Adrenal gland (tissue), 19 donors: ENCODE results near the gene DEFB131B. TPM values are rescaled to one million over a fixed set of nuclear protein-coding genes. Genes with fewer than 3 reads are reported as not detected.
"Not testable (repeated sequence)": the region's sequence is repeated elsewhere in the genome, so short reads cannot be mapped to it uniquely, and the experiment has no call there.

Experiments
- DNase-seq, 7 donors: peaks; one replicate each; pipeline ENCODE4 v3.0.0-alpha.2; 2019 to 2020
- H3K27ac ChIP-seq, 5 donors: fragments of 200-600 bp; sonication (generic) in 4 of 5; 1 replicate in 3 of 5; 2 replicates in 2 of 5; pipeline versions ENCODE4 v1.5.1 to v1.8.0; 2016 to 2020; ENCODE audit warnings: mild to moderate bottlenecking in 1 of 5
- H3K27me3 ChIP-seq: fragments of 200-600 bp; 2 replicates; pipeline ENCODE4 v1.8.0; 2021
- H3K36me3 ChIP-seq, 2 donors: fragments of 200-600 bp; replicated peaks in 1 of 2; 1 replicate in 1 of 2; 2 replicates in 1 of 2; pipeline versions ENCODE4 v1.5.1 to v1.8.0; 2018 to 2022
- H3K4me1 ChIP-seq, 2 donors: fragments of 200-600 bp; replicated peaks in 1 of 2; 1 replicate in 1 of 2; 2 replicates in 1 of 2; pipeline versions ENCODE4 v1.5.1 to v1.8.0; 2018 to 2021
- H3K4me3 ChIP-seq, 4 donors: fragments of 200-600 bp; sonication (generic) in 3 of 4; one replicate each; pipeline ENCODE4 v1.5.1; 2016 to 2018
- H3K9me3 ChIP-seq, 3 donors: fragments of 200-600 bp; sonication (generic) in 1 of 3; replicated peaks in 1 of 3; 1 replicate in 2 of 3; 2 replicates in 1 of 3; pipeline versions ENCODE4 v1.5.1 to v1.8.0; 2016 to 2021
- POLR2A ChIP-seq, 2 donors: fragments of 450-650 bp; IDR thresholded peaks; one replicate each; pipeline ENCODE4 v1.6.1; 2017; ENCODE audit warnings: antibody characterized with exemption in 2 of 2, mild to moderate bottlenecking in 2 of 2, moderate library complexity in 1 of 2
- WGBS, 4 donors: extraction: QIAGEN DNeasy Blood & Tissue Kit in 2 of 4; methylation state at CpG; one replicate each; pipeline versions ENCODE4 v1.1.5 to v1.1.7; 2013 to 2017; 5-methylcytosine and 5-hydroxymethylcytosine counted together
- intact Hi-C, 2 donors: fragments of 100-400 bp; cut with DNase I; formaldehyde crosslinking; loops; one replicate each; pipeline versions ENCODE4 v1.14.1 to v1.15.0; 2022 to 2023
- long read RNA-seq, 10 donors: library from polyadenylated mRNA in 3 of 10; unstranded in 2 of 10; stranded (forward) in 1 of 10; transcript quantifications; one replicate each; pipeline ENCODE4 v2.0.0 and lab custom pipeline, GENCODE V29; 2021 to 2026
- polyA plus RNA-seq, 3 donors: library from polyadenylated mRNA; stranded (reverse); fragments of 200-250 nt in 2 of 3; fragments of 350-450 nt in 1 of 3; fragmentation: Illumina TruSeq in 1 of 3; extraction: RNeasy Lipid Tissue Mini Kit (QIAGEN cat#74804) in 1 of 3; gene quantifications; one replicate each; pipeline ENCODE4 v1.2.3, GENCODE V29; 2013 to 2014
- total RNA-seq, 9 donors: library from RNA; depleted of rRNA in 4 of 9; stranded (reverse); fragments of >200 nt in 4 of 9; fragments of 120-200 nt in 1 of 9; fragmentation: NEBNext Ultra II Directional in 1 of 9; extraction: Animal tissue kit (Norgen Biotek cat#: 25700) in 1 of 9; gene quantifications; one replicate each; pipeline versions ENCODE4 v1.1.0 to v1.2.4, GENCODE V29; 2013 to 2023
- TF ChIP-seq, protein P1 (sequence below), 6 experiments: fragments of 450-650 bp in 4 of 6; fragments of 200-600 bp in 2 of 6; sonication (generic) in 1 of 6; IDR thresholded peaks; 1 replicate in 5 of 6; 2 replicates in 1 of 6; pipeline versions ENCODE4 v1.5.1 to v1.8.0; 2016 to 2021; ENCODE audit warnings: antibody characterized with exemption in 6 of 6, mild to moderate bottlenecking in 2 of 6, moderate library complexity in 1 of 6
- donor health status: healthy with polysubstance abuse.
- donor health status: Bipolar disorder and iron deficiency.
- donor health status: DM: yes; HTN: yes; CAD: no.
- donor health status: DM: no; HTN: no; CAD: no.
- donor health status: DM: no; HTN: no; CAD: no.
- donor health status: DM: yes; HTN: yes; CAD: no.

The DEFB131B gene, protein sequence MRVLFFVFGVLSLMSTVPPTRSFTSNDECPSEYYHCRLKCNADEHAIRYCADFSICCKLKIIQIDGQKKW
- not detected for total RNA-seq
- not detected for polyA plus RNA-seq
- long read RNA-seq, donor 1: 0 reads
- long read RNA-seq, donor 2: 0 reads
- long read RNA-seq, donor 3: 0 reads
- long read RNA-seq, donor 4: 0 reads
- long read RNA-seq, donor 5, partial matches to known transcripts: 0 of 1 reads
- long read RNA-seq, donor 5, other reads (novel, unspliced or antisense): 1 of 1 reads
- long read RNA-seq, donor 6: 0 reads
- long read RNA-seq, donor 7: 0 reads
- long read RNA-seq, donor 8: 0 reads
- long read RNA-seq, donor 9: 0 reads
- long read RNA-seq, donor 10: 0 reads

DNA sequence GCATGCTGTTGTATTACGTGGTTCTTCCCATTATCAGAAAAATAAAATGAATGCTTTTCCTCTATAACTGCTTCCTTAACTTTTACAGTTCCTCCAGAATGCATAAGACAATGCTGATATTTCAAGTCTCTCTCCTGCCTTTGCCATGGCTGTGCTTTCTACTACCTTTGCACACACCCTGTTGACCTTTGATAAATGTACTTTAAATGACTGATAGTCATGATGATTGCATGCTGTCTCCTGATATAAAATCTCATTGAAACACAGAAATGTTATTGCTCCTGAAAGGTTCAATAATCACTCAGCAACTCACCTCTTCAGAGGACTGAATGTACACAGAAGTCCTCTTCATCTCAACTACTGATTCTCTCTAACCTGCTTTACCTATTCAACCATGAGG lies at the start of gene DEFB131B:
Gene DEFB131B (plus strand): TSS at position 395 of the 400 bp plus-strand sequence. CDS start 0 bp downstream, at position 395.
- DNase-seq, H3K4me1 ChIP-seq, H3K27me3 ChIP-seq, H3K36me3 ChIP-seq, H3K27ac ChIP-seq, intact Hi-C loops, H3K9me3 ChIP-seq, H3K4me3 ChIP-seq: not testable (repeated sequence)
- 89 to 96% (median 93%) methylated on average over 1 of the region's 1 CpG for WGBS, 4 donors

DNA sequence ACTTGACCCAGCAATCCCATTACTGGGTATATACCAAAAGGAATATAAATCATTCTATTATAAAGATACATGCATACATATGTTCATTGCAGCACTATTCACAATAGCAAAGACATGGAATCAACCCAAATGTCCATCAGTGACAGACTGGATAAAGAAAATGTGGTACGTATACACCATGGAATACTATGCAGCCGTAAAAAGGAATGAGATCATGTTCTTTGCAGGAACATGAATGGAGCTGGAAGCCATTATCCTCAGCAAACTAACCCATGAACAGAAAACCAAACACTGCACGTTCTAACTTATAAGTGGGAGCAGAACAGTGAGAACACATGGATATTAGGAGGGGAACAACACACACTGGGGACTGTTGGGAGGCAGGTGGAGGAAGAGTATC lies 49.0 kb upstream of the DEFB131B start:
- H3K36me3 ChIP-seq, H3K27ac ChIP-seq, H3K4me1 ChIP-seq, intact Hi-C loops, DNase-seq, H3K4me3 ChIP-seq, H3K27me3 ChIP-seq, H3K9me3 ChIP-seq: not testable (repeated sequence)
- 83 to 96% (median 94%) methylated on average over 3 of the region's 3 CpGs for WGBS, 4 donors

DNA sequence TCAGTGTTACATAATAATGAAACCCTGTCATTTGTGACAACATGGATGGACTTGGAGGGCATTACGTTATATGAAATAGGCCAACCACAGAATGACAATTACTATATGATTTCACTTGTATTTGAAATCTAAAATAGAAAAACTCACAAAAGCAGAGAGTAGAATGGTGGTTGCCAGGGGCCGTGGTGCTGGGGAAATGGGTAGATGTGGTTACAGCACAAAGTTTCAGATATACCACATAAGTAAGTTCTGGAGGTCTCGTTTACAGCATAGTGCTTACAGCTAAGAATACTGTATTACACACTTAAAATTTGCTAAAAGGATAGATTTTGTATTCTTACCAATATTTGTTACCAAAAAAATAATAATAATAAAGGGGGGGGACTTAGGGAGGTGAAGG lies 48.6 kb upstream of the DEFB131B start:
- H3K9me3 ChIP-seq, H3K36me3 ChIP-seq, H3K27me3 ChIP-seq, DNase-seq, H3K4me1 ChIP-seq, H3K4me3 ChIP-seq, intact Hi-C loops, H3K27ac ChIP-seq: not testable (repeated sequence)
- WGBS, 4 donors: 75 to 86% (median 83%) methylated on average over 3 of the region's 3 CpGs

DNA sequence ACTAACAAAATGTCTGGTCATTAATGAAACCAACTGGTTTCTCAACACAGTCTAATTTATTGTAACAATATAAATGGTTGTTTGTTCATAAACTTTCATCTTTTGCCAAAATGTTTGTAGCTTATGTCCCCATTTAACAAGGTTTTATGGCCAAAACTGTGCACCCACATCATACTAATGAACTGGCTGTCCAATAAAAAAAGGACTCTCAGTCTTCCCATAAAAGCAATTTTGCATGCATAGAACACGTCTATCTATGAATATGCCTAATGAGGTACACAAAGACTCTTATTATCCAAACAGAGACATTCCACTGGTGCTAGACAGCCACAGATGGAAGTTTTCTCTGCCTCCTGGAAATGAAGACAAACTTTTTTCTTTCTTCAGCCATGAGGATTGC lies 45.4 kb upstream of the DEFB131B start, which contains the start of gene DEFB108B:
Gene DEFB108B (plus strand): TSS at position 390 of the 400 bp plus-strand sequence. CDS start 0 bp downstream, at position 390.
- intact Hi-C loops, H3K9me3 ChIP-seq, H3K4me1 ChIP-seq, DNase-seq, H3K4me3 ChIP-seq, H3K36me3 ChIP-seq, H3K27ac ChIP-seq, H3K27me3 ChIP-seq: not testable (repeated sequence)
- WGBS, 4 donors: 0% methylated on average over 1 of the region's 1 CpG

DNA sequence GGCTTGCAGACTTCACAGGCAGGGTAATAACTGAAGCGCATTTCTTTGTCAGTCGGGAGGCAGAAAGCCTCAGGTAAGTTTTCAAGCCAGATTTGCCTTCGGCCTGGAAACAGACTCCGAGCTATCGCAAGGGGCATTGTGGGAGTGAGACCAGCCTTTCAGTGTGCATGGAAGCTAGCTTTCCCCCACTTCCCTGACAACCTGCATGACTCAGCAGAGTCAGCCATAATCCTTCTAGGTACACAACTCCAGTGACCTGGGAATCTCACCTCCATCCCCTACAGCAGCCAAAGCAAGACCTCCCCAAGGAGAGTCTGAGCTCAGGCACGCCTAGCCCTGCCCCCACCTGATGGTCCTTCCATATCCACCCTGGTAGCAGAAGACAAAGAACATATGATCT lies 35.5 kb upstream of the DEFB131B start:
- WGBS, 4 donors: 90 to 96% (median 92%) methylated on average over 5 to 6 of the region's 6 CpGs
- H3K4me1 ChIP-seq, H3K9me3 ChIP-seq, intact Hi-C loops, H3K4me3 ChIP-seq, H3K36me3 ChIP-seq, DNase-seq, H3K27me3 ChIP-seq, H3K27ac ChIP-seq: not testable (repeated sequence)

DNA sequence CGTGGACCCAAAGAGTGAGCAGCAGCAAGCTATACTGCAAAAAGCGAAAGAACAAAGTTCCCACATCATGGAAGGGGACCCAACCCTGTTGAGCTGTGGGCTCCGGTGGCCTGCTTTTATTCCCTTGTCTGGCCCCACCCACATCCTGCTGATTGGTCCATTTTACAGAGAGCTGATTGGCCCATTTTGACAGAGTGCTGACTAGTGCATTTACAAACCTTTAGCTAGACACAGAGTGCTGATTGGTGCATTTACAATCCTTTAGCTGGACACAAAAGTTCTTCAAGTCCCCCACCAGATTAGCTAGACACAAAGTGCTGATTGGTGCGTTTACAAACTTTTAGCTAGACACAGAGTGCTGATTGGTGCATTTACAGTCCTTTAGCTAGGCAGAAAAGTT lies 34.9 kb upstream of the DEFB131B start:
- intact Hi-C loops, H3K9me3 ChIP-seq, H3K4me3 ChIP-seq, H3K36me3 ChIP-seq, H3K4me1 ChIP-seq, H3K27ac ChIP-seq, DNase-seq, H3K27me3 ChIP-seq: not testable (repeated sequence)
- WGBS, 4 donors: 87 to 100% (median 94%) methylated on average over 3 to 4 of the region's 4 CpGs

DNA sequence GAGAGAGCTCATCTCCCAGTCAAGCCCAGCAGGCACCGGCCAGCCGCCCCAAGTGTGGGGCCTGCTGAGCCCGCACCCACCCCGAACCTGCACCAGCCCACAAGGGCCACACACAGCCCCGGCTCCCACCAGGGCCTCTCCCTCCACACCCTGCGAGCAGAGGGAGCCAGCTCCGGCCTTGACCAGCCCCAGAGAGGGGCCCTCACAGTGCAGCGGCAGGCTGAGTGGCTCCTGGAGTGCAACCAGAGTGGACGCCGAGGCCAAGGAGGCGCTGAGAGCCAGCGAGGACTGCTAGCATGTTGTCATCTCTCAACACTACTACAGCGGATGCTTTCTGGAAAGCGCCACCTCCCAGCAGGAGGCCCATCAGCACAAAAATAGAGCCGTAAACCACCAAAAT lies 34.4 kb upstream of the DEFB131B start:
- whole genome bisulfite sequencing, 4 donors: 72 to 82% (median 77%) methylated on average over 5 to 15 of the region's 15 CpGs
- no peak overlapping the region for H3K4me3 ChIP-seq
- H3K9me3 ChIP-seq: no peaks in the 10 kb centered on the region
- H3K36me3 ChIP-seq: no peaks in the 10 kb centered on the region
- no peak for DNase-seq
- intact Hi-C loops: no loop called here
- no peak overlapping the region for H3K27ac ChIP-seq
- TF ChIP-seq, protein P1, sequence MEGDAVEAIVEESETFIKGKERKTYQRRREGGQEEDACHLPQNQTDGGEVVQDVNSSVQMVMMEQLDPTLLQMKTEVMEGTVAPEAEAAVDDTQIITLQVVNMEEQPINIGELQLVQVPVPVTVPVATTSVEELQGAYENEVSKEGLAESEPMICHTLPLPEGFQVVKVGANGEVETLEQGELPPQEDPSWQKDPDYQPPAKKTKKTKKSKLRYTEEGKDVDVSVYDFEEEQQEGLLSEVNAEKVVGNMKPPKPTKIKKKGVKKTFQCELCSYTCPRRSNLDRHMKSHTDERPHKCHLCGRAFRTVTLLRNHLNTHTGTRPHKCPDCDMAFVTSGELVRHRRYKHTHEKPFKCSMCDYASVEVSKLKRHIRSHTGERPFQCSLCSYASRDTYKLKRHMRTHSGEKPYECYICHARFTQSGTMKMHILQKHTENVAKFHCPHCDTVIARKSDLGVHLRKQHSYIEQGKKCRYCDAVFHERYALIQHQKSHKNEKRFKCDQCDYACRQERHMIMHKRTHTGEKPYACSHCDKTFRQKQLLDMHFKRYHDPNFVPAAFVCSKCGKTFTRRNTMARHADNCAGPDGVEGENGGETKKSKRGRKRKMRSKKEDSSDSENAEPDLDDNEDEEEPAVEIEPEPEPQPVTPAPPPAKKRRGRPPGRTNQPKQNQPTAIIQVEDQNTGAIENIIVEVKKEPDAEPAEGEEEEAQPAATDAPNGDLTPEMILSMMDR (IDR thresholded peaks at IDR 0.05): no peak
- no peak for TF ChIP-seq POLR2A (IDR thresholded peaks at IDR 0.05)
- no peaks in the 10 kb centered on the region for H3K27me3 ChIP-seq
- H3K4me1 ChIP-seq: no peaks in the 10 kb centered on the region

DNA sequence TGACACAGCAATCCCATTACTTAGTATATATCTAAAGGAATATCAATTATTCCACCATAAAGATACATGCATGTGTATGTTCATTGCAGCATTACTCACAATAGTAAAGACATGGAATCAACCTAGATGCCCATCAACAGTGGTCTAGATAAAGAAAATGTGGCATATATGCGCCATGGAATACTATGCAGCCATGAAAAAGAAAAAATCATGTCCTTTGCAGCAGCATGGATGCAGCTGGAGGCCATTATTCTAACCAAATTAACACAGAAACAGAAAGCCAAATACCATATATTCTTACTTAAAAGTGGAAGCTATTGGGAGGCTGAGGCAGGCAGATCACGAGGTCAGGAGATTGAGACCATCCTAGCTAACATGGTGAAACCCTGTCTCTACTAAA lies 24.4 kb upstream of the DEFB131B start:
- H3K27ac ChIP-seq, intact Hi-C loops, H3K27me3 ChIP-seq, DNase-seq, H3K4me3 ChIP-seq, H3K36me3 ChIP-seq, H3K4me1 ChIP-seq, H3K9me3 ChIP-seq: not testable (repeated sequence)
- 89 to 94% (median 92%) methylated on average over 2 of the region's 2 CpGs for WGBS, 4 donors

DNA sequence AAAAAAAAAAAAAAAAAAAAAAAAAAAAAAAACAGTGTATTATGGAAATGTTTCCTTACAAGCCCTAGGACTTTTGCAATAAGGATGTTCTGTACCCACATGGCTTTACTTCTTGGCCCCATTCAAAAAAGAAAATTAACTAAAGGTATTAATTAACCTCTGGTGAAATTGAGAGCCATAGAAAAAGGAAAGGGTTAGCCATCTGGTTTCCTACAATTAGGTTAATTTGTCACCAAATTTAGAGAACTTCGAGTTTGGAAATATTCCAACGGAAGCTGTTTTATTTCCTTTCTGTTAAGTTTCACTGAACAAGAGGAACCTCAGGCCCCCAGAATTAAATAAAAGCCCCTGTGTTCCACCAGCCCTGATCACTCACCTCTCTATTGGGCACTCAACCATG lies 22.4 kb upstream of the DEFB131B start:
- intact Hi-C loops, H3K4me1 ChIP-seq, H3K27ac ChIP-seq, H3K9me3 ChIP-seq, H3K27me3 ChIP-seq, H3K4me3 ChIP-seq, DNase-seq, H3K36me3 ChIP-seq: not testable (repeated sequence)
- 41 to 52% (median 48%) methylated on average over 2 of the region's 2 CpGs for WGBS, 4 donors

DNA sequence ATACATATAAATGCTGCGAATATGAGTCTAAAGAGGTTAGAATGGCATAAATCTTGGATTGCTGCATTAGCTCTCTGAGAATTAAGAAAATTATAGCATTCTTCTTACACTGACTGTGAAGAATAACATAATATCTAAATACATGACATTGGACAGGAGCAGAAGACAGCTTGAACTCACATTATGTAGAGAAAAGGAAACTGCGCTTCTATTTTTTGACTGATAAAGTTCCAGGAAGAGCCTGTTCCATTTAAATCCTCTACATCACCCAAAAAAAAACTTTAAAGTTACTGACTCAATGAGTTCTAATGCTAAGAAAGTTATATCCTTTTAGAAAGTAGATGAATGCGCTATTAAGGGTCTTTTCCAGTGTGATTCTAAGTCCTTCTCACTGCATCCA lies 17.4 kb upstream of the DEFB131B start:
- H3K36me3 ChIP-seq, DNase-seq, H3K4me1 ChIP-seq, H3K27me3 ChIP-seq, H3K9me3 ChIP-seq, H3K4me3 ChIP-seq, H3K27ac ChIP-seq, intact Hi-C loops: not testable (repeated sequence)
- WGBS, 4 donors: 95 to 97% (median 96%) methylated on average over 3 of the region's 3 CpGs
